HG02798 (cell line): ENCODE data around the gene C2CD5.

Experiments used
- ATAC-seq: cut with Tn5 transposase; IDR thresholded peaks from one replicate; pipeline ENCODE4 v1.9.1; 2021; ENCODE audit warnings: mild to moderate bottlenecking; ENCODE audit not compliant: unreplicated experiment, poor library complexity

C2CD5 gene

DNA sequence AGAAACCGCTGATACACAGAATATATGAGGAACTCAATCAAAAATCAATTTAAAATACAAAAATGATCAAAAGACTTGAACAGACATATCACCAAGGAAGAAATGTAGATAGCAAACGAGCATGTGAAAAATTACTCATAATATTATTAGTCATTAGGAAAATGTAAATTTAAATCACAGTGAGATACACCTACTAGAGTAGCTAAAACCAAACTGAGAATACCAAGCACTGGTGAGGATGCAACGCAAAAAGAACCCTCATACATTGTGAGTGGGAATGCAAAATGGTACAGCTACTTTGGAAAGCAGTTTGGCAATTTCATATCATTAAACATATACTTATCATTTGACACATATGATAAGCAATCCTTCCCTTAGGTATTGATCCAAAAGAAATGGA is 108.8 kb downstream of the C2CD5 start:
- no peak for ATAC-seq

- ATAC-seq, result no peak
These were observed 112.6 kb downstream of the C2CD5 start for GRCh38 chr12:22431693-22432251.

GRCh38 chr12:22416801-22417200 is 127.5 kb downstream of the C2CD5 start:
- no peak for ATAC-seq

DNA sequence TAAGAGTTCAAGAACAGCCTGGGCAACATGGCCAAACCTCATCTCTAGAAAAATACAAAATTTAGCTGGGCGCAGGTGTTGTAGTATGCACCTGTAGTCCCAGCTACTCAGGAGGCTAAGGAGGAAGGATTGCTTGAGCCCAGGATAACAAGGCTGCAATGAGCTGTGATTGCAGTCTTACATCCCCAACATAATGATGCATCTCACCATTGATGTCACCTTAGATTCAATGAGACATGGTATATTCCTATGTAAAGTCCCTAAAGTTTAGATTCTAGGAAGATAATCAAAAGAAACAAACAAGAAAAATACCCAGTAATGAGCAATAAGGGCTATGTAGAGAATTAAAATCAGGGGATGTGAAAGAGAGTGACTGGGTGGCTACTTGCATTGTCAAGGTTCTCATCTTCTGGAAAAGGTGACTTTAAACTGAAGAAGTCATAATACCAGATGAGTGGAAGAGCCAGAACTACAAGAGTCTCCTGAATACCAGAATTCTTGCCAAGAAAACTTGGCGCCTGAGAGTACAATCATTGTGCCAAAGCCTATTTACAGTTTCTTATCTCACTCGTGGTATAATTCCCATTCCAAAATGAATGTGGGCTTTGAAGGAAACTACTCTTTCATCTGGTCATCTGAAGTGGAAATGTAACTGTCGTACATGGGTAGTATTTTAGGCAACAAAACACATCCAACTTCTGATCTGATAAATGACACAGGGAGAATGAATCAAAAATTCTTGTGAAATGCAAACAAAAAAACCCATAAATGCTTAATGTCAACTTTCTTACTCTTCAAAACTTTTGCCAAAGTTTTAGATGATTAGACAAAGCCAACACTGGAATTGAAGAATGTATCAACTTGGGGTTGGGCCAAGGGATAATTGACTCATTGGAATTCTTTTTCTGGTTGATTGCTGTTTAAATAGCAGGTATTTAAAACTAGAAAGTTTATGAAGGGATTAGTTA is 128.7 kb downstream of the C2CD5 start:
- ATAC-seq, result no peak

- ATAC-seq, result no peak
These were observed 129.6 kb downstream of the C2CD5 start for GRCh38 chr12:22414742-22415141.

- no peak for ATAC-seq
These were observed 130.8 kb downstream of the C2CD5 start for GRCh38 chr12:22413592-22413991.

- ATAC-seq, result no peak
These were observed 131.8 kb downstream of the C2CD5 start for GRCh38 chr12:22412581-22412980.

DNA sequence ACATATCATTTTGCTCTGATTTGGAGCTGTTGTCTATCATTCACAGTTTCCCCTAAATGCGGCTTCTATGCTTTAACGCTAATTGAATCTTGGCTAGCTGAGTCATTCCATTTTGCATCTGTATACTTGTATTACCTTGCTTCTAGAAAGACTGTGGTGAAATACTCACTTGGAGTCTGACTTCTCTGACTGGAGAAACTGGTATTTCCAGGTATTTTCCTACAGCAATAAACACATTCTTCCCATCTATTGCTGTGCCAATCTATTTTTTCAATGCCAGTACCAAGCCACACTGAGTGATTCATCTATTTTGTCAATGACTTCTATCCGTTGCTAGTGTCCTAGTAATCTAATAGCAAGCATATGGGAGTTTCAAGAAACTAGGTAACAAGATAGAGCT is 133.9 kb downstream of the C2CD5 start:
- no peak for ATAC-seq

DNA sequence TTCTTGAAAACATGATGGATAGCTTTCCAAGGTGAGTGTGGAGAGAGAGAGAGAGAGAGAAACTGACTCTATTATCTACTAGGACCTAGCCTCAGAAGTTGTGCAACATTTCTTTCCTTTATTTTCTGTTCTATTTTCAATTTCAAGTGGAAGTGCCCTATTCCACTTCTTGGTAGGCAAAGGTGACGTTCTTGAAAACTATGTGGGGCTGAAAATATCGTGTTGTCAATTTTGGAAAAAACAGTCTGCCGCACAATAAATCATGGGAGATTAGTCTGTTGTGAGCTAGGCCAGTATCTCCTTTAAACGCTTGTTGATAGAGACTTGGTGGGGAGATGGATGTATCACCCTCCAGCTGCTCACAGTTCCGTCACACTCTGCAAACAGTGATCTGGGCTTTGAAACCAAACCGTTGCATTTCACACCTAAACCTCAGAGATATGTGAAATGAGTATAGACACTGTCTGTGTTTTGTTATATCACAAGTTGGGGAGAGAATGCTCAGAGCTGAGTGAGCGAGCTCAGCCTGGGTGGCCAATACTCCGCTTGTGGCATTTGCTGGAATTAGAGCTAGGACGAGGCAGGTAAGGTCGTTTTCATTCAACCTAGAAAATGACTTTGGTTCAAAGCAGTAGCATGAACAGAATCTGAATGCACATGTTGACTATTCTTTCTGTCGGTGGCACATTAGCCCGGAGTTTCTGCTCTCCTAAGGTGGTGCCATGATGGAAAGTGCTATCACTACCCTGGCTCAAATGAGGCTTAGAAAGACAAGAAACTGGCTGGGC is 134.8 kb downstream of the C2CD5 start:
- ATAC-seq, result peak; percentile 95

GRCh38 chr12:22408610-22409376 is 135.5 kb downstream of the C2CD5 start:
- peak; percentile 14 for ATAC-seq

GRCh38 chr12:22407397-22407796 is 136.9 kb downstream of the C2CD5 start:
- ATAC-seq, result no peak

DNA sequence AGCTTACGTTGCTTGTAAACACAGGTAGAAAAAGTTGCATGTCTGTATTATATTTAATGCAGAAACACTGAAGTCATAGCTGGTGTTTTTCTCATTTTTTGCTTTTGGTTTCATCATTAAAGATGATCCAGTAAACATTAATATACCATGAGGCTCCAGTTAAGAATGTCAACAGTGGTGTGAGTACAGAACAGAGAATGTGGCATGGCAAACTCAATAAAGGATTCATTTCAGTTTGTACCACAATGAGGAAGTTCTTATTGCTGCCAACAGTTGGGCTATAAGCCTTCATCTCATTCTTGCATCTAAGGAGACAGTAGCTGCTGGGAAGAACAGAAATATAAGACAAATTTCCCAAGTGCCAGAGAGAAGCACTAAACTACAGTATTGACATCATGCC is 137.7 kb downstream of the C2CD5 start:
- peak; percentile 31 for ATAC-seq

- no peak for ATAC-seq
These were observed 144.7 kb downstream of the C2CD5 start for GRCh38 chr12:22399464-22400180.
